CD4-positive, alpha-beta T cell (primary cell): Measurements from ENCODE around the gene BEX3. TPM values are rescaled to one million over a fixed set of nuclear protein-coding genes. Genes with fewer than 3 reads are reported as not detected.

Experiments used
- ATAC-seq: fragments of 200-7000 bp; cut with Tn5 transposase; one replicate; pipeline ENCODE4 v1.10.0; 2022; ENCODE audit warnings: mild to moderate bottlenecking; ENCODE audit not compliant: poor library complexity
- CTCF ChIA-PET: fragments of 350-600 bp; sonication (Branson Sonifier 250); formaldehyde crosslinking; loops from one replicate; lab custom pipeline; 2021; ENCODE audit warnings: antibody characterized with exemption, inconsistent platforms; lab: Charles Lee
- POLR2A ChIA-PET: fragments of 350-600 bp; sonication (Branson Sonifier 250); formaldehyde crosslinking; loops from one replicate; lab custom pipeline; 2021; ENCODE audit warnings: antibody characterized with exemption, inconsistent platforms; lab: Charles Lee
- DNase-seq, 14 experiments: peaks; one replicate each; pipeline ENCODE4 v3.0.0-alpha.2; 2013 to 2020; ENCODE audit warnings: mixed read lengths in 2 of 14
- H3K27ac ChIP-seq, 2 donors: one replicate each; pipeline versions ENCODE4 v1.5.1 to v1.7.0; 2013; ENCODE audit warnings: low read length in 2 of 2, low read depth in 1 of 2, mild to moderate bottlenecking in 1 of 2
- H3K27me3 ChIP-seq, 2 experiments: 1 replicate in 1 of 2; 2 replicates in 1 of 2; pipeline versions ENCODE4 v1.6.1 to v1.7.0; 2013; ENCODE audit warnings: low read length in 2 of 2, control low read depth in 1 of 2, mild to moderate bottlenecking in 1 of 2, moderate library complexity in 1 of 2; ENCODE audit not compliant: insufficient read depth in 2 of 2, control insufficient read depth in 1 of 2
- H3K36me3 ChIP-seq: one replicate; pipeline ENCODE4 v1.6.1; 2013; ENCODE audit warnings: low read length, control low read depth; ENCODE audit not compliant: insufficient read depth
- H3K4me1 ChIP-seq: one replicate; pipeline ENCODE4 v1.6.1; 2013; ENCODE audit warnings: low read length, control low read depth; ENCODE audit not compliant: insufficient read depth
- H3K4me3 ChIP-seq: one replicate; pipeline ENCODE4 v1.5.1; 2013; ENCODE audit warnings: mild to moderate bottlenecking, low read length, moderate library complexity
- H3K9me3 ChIP-seq, 2 experiments: 1 replicate in 1 of 2; 2 replicates in 1 of 2; pipeline versions ENCODE4 v1.6.1 to v1.7.0; 2013; ENCODE audit warnings: low read length in 2 of 2, mild to moderate bottlenecking in 2 of 2, control low read depth in 1 of 2, moderate library complexity in 1 of 2; ENCODE audit not compliant: control insufficient read depth in 1 of 2, insufficient read depth in 1 of 2
- H3K27ac Mint-ChIP-seq: one replicate; pipeline ENCODE4 v1.8.0; 2020; ENCODE audit warnings: mixed read lengths
- H3K27me3 Mint-ChIP-seq: one replicate; pipeline ENCODE4 v1.8.0; 2021; ENCODE audit warnings: mixed read lengths
- H3K36me3 Mint-ChIP-seq: one replicate; pipeline ENCODE4 v1.8.0; 2021; ENCODE audit warnings: low read depth, mixed read lengths
- H3K4me1 Mint-ChIP-seq: one replicate; pipeline ENCODE4 v1.8.0; 2021; ENCODE audit warnings: low read depth, mixed read lengths
- H3K4me3 Mint-ChIP-seq: one replicate; pipeline ENCODE4 v1.8.0; 2020; ENCODE audit warnings: mild to moderate bottlenecking, mixed read lengths
- H3K9me3 Mint-ChIP-seq: one replicate; pipeline ENCODE4 v1.8.0; 2020; ENCODE audit warnings: mixed read lengths
- intact Hi-C, 2 experiments: fragments of 100-400 bp; cut with DNase I in 1 of 2; cut with micrococcal nuclease in 1 of 2; formaldehyde crosslinking; loops; one replicate each; pipeline versions ENCODE4 v1.15.1 to v1.9.0; 2023 to 2025; cut with DNase I, micrococcal nuclease
- total RNA-seq, 174 experiments: library from RNA in 2 of 174; stranded (reverse) in 2 of 174; gene quantifications; one replicate each; pipeline ENCODE4 v1.2.3 and lab custom pipeline; 2021 to 2026
- TF ChIP-seq, protein P1 (sequence below): fragments of 200-600 bp; IDR thresholded peaks from one replicate; pipeline ENCODE4 v1.8.0; 2022; ENCODE audit warnings: antibody characterized with exemption, mild to moderate bottlenecking

BEX3 gene
- total RNA-seq, 2 experiments from 2014 or later, result 13.9 to 15.7 TPM

- TF ChIP-seq, protein P1, sequence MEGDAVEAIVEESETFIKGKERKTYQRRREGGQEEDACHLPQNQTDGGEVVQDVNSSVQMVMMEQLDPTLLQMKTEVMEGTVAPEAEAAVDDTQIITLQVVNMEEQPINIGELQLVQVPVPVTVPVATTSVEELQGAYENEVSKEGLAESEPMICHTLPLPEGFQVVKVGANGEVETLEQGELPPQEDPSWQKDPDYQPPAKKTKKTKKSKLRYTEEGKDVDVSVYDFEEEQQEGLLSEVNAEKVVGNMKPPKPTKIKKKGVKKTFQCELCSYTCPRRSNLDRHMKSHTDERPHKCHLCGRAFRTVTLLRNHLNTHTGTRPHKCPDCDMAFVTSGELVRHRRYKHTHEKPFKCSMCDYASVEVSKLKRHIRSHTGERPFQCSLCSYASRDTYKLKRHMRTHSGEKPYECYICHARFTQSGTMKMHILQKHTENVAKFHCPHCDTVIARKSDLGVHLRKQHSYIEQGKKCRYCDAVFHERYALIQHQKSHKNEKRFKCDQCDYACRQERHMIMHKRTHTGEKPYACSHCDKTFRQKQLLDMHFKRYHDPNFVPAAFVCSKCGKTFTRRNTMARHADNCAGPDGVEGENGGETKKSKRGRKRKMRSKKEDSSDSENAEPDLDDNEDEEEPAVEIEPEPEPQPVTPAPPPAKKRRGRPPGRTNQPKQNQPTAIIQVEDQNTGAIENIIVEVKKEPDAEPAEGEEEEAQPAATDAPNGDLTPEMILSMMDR, result no peak
- CTCF ChIA-PET, result no interaction called here
Observed at GRCh38 chrX:103367502-103367901, 8.8 kb upstream of the BEX3 start.

DNA sequence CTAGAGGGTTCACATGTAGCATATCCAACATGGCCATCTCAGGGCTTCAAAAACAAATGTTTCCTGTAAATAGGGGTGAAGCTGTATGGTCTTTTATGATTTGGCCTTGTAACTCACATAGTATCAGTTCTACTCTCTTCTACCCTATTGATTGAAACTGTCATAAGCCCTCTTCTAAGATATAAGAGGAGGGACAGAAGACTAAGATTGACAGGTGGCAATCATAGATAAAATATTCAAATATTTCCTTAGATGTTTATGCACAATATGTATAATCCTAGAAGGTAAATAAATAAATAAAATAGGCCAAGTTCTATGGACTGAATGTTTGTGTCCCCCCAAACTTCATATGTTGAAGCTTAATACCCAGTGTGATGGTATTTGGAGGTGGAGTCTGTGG is 6.9 kb upstream of the BEX3 start:
- no peaks in the 10 kb centered on the region for H3K36me3 Mint-ChIP-seq
- H3K4me3 ChIP-seq, result no peak overlapping the region
- H3K27ac ChIP-seq, result no peak overlapping the region
- ChIA-PET CTCF (no interaction called here), POLR2A (no interaction called here)
- intact Hi-C loops, result no loop called here
- H3K4me1 ChIP-seq, result no peaks in the 10 kb centered on the region
- H3K27ac Mint-ChIP-seq, result no peak overlapping the region
- no peaks in the 10 kb centered on the region for H3K36me3 ChIP-seq
- DNase-seq (no peak), ATAC-seq (no peak)
- H3K9me3 Mint-ChIP-seq, result no peaks in the 10 kb centered on the region
- H3K9me3 ChIP-seq, result no peaks in the 10 kb centered on the region
- TF ChIP-seq, protein P1, result no peak
- H3K27me3 Mint-ChIP-seq, result peaks cover 4% of the 10 kb centered on the region
- H3K27me3 ChIP-seq, result no peaks in the 10 kb centered on the region
- no peaks in the 10 kb centered on the region for H3K4me1 Mint-ChIP-seq
- H3K4me3 Mint-ChIP-seq, result no peak overlapping the region

More at GRCh38 chrX:103367502-103367901, 8.8 kb upstream of the BEX3 start:
- Histone ChIP-seq H3K4me3 (no peak overlapping the region), H3K27ac (no peak overlapping the region), H3K4me1 (no peaks in the 10 kb centered on the region), H3K36me3 (no peaks in the 10 kb centered on the region), H3K9me3 (no peaks in the 10 kb centered on the region), H3K27me3 (no peaks in the 10 kb centered on the region)
- peaks cover 4% of the 10 kb centered on the region for H3K27me3 Mint-ChIP-seq
- DNase-seq (no peak), ATAC-seq (no peak)
- H3K27ac Mint-ChIP-seq, result no peak overlapping the region
- no peaks in the 10 kb centered on the region for H3K4me1 Mint-ChIP-seq
- intact Hi-C loops, result no loop called here
- H3K9me3 Mint-ChIP-seq, result no peaks in the 10 kb centered on the region
- no peak overlapping the region for H3K4me3 Mint-ChIP-seq
- POLR2A ChIA-PET, result no interaction called here
- H3K36me3 Mint-ChIP-seq, result no peaks in the 10 kb centered on the region

GRCh38 chrX:103372886-103373285 is 3.5 kb upstream of the BEX3 start:
- Histone ChIP-seq H3K36me3 (no peaks in the 10 kb centered on the region), H3K27me3 (no peaks in the 10 kb centered on the region), H3K9me3 (no peaks in the 10 kb centered on the region), H3K4me3 (no peak overlapping the region), H3K27ac (no peak overlapping the region), H3K4me1 (peaks cover 8% of the 10 kb centered on the region)
- intact Hi-C loops, result no loop called here
- H3K4me1 Mint-ChIP-seq, result no peaks in the 10 kb centered on the region
- H3K27me3 Mint-ChIP-seq, result no peaks in the 10 kb centered on the region
- TF ChIP-seq, protein P1, result no peak
- DNase-seq, result no peak
- ChIA-PET CTCF (no interaction called here), POLR2A (no interaction called here)
- no peak overlapping the region for H3K27ac Mint-ChIP-seq
- ATAC-seq, result no peak
- H3K4me3 Mint-ChIP-seq, result no peak overlapping the region
- H3K36me3 Mint-ChIP-seq, result no peaks in the 10 kb centered on the region
- H3K9me3 Mint-ChIP-seq, result no peaks in the 10 kb centered on the region
